Measurements from ENCODE around the gene USP33. TPM values are rescaled to one million over a fixed set of nuclear protein-coding genes. Genes with fewer than 3 reads are reported as not detected.

Gene USP33
- polyA plus RNA-seq, 3 donors = 33.5 to 43.8 (median 34.9) TPM

DNA sequence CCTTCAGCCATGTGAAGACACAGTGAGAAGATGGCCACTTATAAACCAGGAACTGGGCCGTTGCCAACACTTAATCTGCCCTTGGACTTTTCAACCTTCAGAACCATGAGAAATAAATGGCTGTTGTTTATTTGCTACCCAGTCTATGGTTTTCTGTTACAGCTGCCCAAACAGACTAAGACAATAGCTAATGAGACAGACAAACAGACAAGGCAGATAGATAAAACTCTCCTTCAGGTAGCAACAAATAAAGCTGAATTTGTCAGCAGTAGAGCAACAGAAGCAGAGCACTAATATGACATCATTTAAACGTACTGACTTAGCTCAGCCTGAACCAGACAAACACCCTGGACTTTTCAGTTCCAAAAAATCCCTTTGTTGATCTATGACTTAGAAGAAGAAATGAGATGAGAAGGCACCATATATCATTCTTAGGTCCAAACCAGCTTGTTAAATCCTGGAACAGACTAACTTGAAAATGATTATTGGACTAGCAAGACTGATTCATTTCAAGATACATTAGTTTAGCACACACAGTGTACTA is 104.1 kb downstream of the USP33 start:
- WGBS (ENCODE audit: insufficient coverage) = 100% methylated on average over 1 of the region's 2 CpGs
- H3K4me1 Mint-ChIP-seq = no peaks in the 10 kb centered on the region
- TF ChIP-seq, protein P1, sequence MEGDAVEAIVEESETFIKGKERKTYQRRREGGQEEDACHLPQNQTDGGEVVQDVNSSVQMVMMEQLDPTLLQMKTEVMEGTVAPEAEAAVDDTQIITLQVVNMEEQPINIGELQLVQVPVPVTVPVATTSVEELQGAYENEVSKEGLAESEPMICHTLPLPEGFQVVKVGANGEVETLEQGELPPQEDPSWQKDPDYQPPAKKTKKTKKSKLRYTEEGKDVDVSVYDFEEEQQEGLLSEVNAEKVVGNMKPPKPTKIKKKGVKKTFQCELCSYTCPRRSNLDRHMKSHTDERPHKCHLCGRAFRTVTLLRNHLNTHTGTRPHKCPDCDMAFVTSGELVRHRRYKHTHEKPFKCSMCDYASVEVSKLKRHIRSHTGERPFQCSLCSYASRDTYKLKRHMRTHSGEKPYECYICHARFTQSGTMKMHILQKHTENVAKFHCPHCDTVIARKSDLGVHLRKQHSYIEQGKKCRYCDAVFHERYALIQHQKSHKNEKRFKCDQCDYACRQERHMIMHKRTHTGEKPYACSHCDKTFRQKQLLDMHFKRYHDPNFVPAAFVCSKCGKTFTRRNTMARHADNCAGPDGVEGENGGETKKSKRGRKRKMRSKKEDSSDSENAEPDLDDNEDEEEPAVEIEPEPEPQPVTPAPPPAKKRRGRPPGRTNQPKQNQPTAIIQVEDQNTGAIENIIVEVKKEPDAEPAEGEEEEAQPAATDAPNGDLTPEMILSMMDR (IDR thresholded peaks at IDR 0.05) = no peak
- no peak overlapping the region for H3K4me3 Mint-ChIP-seq
- Histone ChIP-seq H3K27ac (ENCODE audit: low read depth in 1 of 2, low read length in 2 of 2) (peak overlapping the region in 1 of 2 donors; percentile 26), H3K27me3 (ENCODE audit: control insufficient read depth in 2 of 2, insufficient read depth in 2 of 2, low read length in 2 of 2) (no peaks in the 10 kb centered on the region), H3K4me1 (ENCODE audit: control insufficient read depth in 1 of 2, insufficient read depth in 2 of 2, low read length in 2 of 2) (no peaks in the 10 kb centered on the region), H4K20me1 (ENCODE audit: insufficient read depth, low read length) (peaks cover 56% of the 10 kb centered on the region), H3K9ac (ENCODE audit: insufficient read depth, low read length, poor library complexity, severe bottlenecking) (no peak overlapping the region), H3K4me2 (replicated peaks; ENCODE audit: extremely low read depth, low read length, poor library complexity, severe bottlenecking) (no peak overlapping the region), H3K4me3 (replicated peaks in 1 of 3; ENCODE audit: low read depth in 2 of 3, low read length in 3 of 3) (no peak overlapping the region), H2AFZ (ENCODE audit: insufficient read depth, low read depth, low read length, poor library complexity, severe bottlenecking) (no peak overlapping the region), H3K36me3 (replicated peaks in 1 of 2; ENCODE audit: control insufficient read depth in 1 of 2, insufficient read depth in 2 of 2, low read length in 2 of 2) (peaks cover 2 to 21% of the 10 kb centered on the region in 2 donors), H3K79me2 (ENCODE audit: insufficient read depth, low read length) (peaks cover 97% of the 10 kb centered on the region), H3K9me3 (replicated peaks in 1 of 2; ENCODE audit: control insufficient read depth in 1 of 2, insufficient read depth in 1 of 2, low read length in 2 of 2) (peaks cover 5 to 6% of the 10 kb centered on the region in 2 donors)
- H3K9me3 Mint-ChIP-seq = peaks cover 4 to 11% (median 7%) of the 10 kb centered on the region in 7 donors
- no peaks in the 10 kb centered on the region for H3K27me3 Mint-ChIP-seq (ENCODE audit: low read depth in 3 of 3)
- no peak overlapping the region for H3K27ac Mint-ChIP-seq
- H3K36me3 Mint-ChIP-seq = peaks cover 17 to 33% of the 10 kb centered on the region in 2 donors
- DNase-seq = no peak
- intact Hi-C loops (cut with micrococcal nuclease) = no loop called here

DNA sequence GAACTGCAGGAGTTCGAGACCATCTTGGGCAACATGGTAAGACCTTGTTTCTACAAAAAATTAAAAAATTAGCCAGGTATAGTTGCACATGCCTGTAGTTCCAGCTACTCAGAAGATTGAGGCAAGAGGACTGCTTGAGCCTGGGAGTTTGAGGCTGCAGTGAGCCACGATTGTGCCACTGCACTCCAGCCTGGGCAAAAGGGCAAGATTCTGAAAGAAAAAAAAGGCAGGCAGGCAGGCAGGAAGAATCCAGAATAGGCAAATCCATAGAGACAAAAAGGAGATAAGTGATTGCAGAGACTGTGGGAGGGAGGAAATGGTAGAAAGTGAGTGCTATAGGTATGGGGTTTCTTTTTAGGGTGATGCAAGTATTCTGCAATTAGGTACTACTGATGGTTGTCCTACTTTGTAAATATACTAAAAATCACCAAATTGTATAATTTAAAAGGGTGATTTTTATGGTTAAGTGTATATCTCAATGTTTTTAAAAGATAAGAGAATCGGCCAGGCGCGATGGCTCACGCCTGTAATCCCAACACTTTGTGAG is 106.6 kb downstream of the USP33 start:
- Histone ChIP-seq H3K27me3 (ENCODE audit: control insufficient read depth in 2 of 2, insufficient read depth in 2 of 2, low read length in 2 of 2) (no peaks in the 10 kb centered on the region), H3K9ac (ENCODE audit: insufficient read depth, low read length, poor library complexity, severe bottlenecking) (no peak overlapping the region), H3K9me3 (replicated peaks in 1 of 2; ENCODE audit: control insufficient read depth in 1 of 2, insufficient read depth in 1 of 2, low read length in 2 of 2) (peaks cover 18 to 23% of the 10 kb centered on the region in 2 donors), H3K36me3 (replicated peaks in 1 of 2; ENCODE audit: control insufficient read depth in 1 of 2, insufficient read depth in 2 of 2, low read length in 2 of 2) (peaks cover 2 to 37% of the 10 kb centered on the region in 2 donors), H2AFZ (ENCODE audit: insufficient read depth, low read depth, low read length, poor library complexity, severe bottlenecking) (no peak overlapping the region), H3K4me3 (replicated peaks in 1 of 3; ENCODE audit: low read depth in 2 of 3, low read length in 3 of 3) (no peak overlapping the region), H4K20me1 (ENCODE audit: insufficient read depth, low read length) (peaks cover 37% of the 10 kb centered on the region), H3K4me1 (ENCODE audit: control insufficient read depth in 1 of 2, insufficient read depth in 2 of 2, low read length in 2 of 2) (no peaks in the 10 kb centered on the region), H3K79me2 (ENCODE audit: insufficient read depth, low read length) (peaks cover 98% of the 10 kb centered on the region), H3K4me2 (replicated peaks; ENCODE audit: extremely low read depth, low read length, poor library complexity, severe bottlenecking) (no peak overlapping the region), H3K27ac (ENCODE audit: low read depth in 1 of 2, low read length in 2 of 2) (no peak overlapping the region)
- Mint-ChIP-seq H3K4me1 (no peaks in the 10 kb centered on the region), H3K27me3 (ENCODE audit: low read depth in 3 of 3) (no peaks in the 10 kb centered on the region), H3K9me3 (peaks cover 18 to 28% (median 23%) of the 10 kb centered on the region in 7 donors), H3K27ac (peak overlapping the region in 3 of 7 donors; percentile 23 to 61 (median 55)), H3K36me3 (peaks cover 24 to 45% of the 10 kb centered on the region in 2 donors), H3K4me3 (no peak overlapping the region)
- no peak for DNase-seq
- TF ChIP-seq, protein P1 (IDR thresholded peaks at IDR 0.05) = no peak
- whole genome bisulfite sequencing (ENCODE audit: insufficient coverage) = 98% methylated on average over 4 of the region's 6 CpGs
- intact Hi-C loops (cut with micrococcal nuclease) = no loop called here

Measured in CD14-positive monocyte (primary cell).